ENCODE data around the gene CD22. TPM values are rescaled to one million over a fixed set of nuclear protein-coding genes. Genes with fewer than 3 reads are reported as not detected.

CD22 gene
- total RNA-seq, 4 donors from 2014 or later = 10.9 to 207 (median 15.7) TPM; not detected in 1

- H3K27ac ChIP-seq = no peak overlapping the region
- TF ChIP-seq CTCF (IDR thresholded peaks at IDR 0.05) (no peak), POLR2A (IDR thresholded peaks at IDR 0.05) (no peak)
- no peaks in the 10 kb centered on the region for H3K36me3 ChIP-seq
- DNase-seq = no peak
- H3K9me3 ChIP-seq = no peaks in the 10 kb centered on the region
- no peaks in the 10 kb centered on the region for H3K27me3 ChIP-seq
- H3K4me3 ChIP-seq = no peak overlapping the region
- peaks cover 0 to 5% (median 0%) of the 10 kb centered on the region in 4 donors for H3K4me1 ChIP-seq
These were observed 34.7 kb upstream of the CD22 start for GRCh38 chr19:35294328-35294727.

GRCh38 chr19:35294859-35295791 lies 33.9 kb upstream of the CD22 start:
- Histone ChIP-seq H3K36me3 (no peaks in the 10 kb centered on the region), H3K27me3 (no peaks in the 10 kb centered on the region), H3K4me3 (peak overlapping the region in 1 of 4 donors; percentile 1), H3K27ac (peak overlapping the region in 1 of 4 donors; percentile 53), H3K4me1 (peaks cover 0 to 5% (median 0%) of the 10 kb centered on the region in 4 donors), H3K9me3 (no peaks in the 10 kb centered on the region)
- TF ChIP-seq CTCF (IDR thresholded peaks at IDR 0.05) (no peak), POLR2A (IDR thresholded peaks at IDR 0.05) (no peak)
- DNase-seq = no peak

DNA sequence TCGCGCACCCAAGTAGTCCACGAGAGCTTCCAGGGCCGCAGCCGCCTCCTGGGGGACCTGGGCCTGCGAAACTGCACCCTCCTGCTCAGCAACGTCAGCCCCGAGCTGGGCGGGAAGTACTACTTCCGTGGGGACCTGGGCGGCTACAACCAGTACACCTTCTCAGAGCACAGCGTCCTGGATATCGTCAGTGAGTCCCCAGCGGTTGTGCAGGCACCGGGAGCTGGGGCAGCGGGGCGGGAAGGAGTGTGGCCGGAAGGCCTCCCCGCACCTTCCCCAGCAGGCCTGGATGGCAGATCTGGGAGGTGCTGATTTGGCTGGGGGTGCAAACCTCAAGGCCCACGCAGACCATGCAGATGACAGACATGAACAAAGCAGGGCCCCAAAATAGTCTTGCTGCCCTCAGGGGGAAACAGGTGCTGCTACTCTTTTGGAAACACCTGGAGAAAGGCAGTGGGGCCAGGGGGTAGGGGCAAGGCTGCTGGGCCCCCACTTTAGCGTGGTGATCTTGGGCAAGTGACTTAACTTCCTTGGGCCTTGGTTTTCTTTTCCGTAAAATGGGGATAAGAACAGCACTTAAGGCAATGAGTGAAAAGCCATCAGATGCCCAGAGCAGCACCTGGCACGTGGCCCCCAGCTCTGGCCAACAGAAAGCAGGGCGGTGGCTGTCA lies 33.1 kb upstream of the CD22 start:
- TF ChIP-seq CTCF (IDR thresholded peaks at IDR 0.05) (no peak), POLR2A (IDR thresholded peaks at IDR 0.05) (no peak)
- no peaks in the 10 kb centered on the region for H3K9me3 ChIP-seq
- H3K4me3 ChIP-seq = peak overlapping the region in 1 of 4 donors; percentile 1
- H3K4me1 ChIP-seq = peaks cover 0 to 5% (median 0%) of the 10 kb centered on the region in 4 donors
- H3K27me3 ChIP-seq = no peaks in the 10 kb centered on the region
- DNase-seq = peak in 2 of 3 donors; percentile 69 to 76
- peak overlapping the region in 1 of 4 donors; percentile 53 for H3K27ac ChIP-seq
- no peaks in the 10 kb centered on the region for H3K36me3 ChIP-seq

GRCh38 chr19:35296644-35297514 lies 32.1 kb upstream of the CD22 start:
- Histone ChIP-seq H3K4me1 (peaks cover 0 to 5% (median 0%) of the 10 kb centered on the region in 4 donors), H3K9me3 (no peaks in the 10 kb centered on the region), H3K27ac (no peak overlapping the region), H3K36me3 (no peaks in the 10 kb centered on the region), H3K4me3 (no peak overlapping the region), H3K27me3 (no peaks in the 10 kb centered on the region)
- no peak for TF ChIP-seq CTCF (IDR thresholded peaks at IDR 0.05)
- TF ChIP-seq POLR2A (IDR thresholded peaks at IDR 0.05) = no peak
- DNase-seq = no peak

DNA sequence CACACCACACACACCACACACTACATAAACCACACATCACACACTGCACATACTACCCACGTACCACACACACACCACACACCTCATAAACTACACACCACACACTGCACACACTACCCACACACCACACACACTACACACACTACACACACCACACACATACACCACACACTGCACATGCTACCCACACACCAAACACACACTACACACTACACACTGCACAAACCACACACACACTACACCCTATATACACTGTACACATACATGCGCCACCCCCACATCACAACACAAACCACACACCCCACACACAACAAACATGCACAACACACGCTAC lies 31.5 kb upstream of the CD22 start:
- H3K27ac ChIP-seq = no peak overlapping the region
- H3K27me3 ChIP-seq = no peaks in the 10 kb centered on the region
- H3K4me1 ChIP-seq = peaks cover 0 to 5% (median 0%) of the 10 kb centered on the region in 4 donors
- no peaks in the 10 kb centered on the region for H3K36me3 ChIP-seq
- TF ChIP-seq CTCF (IDR thresholded peaks at IDR 0.05) (no peak), POLR2A (IDR thresholded peaks at IDR 0.05) (no peak)
- no peaks in the 10 kb centered on the region for H3K9me3 ChIP-seq
- DNase-seq = no peak
- H3K4me3 ChIP-seq = no peak overlapping the region
